K562 (cell line): ENCODE measurements around the gene TRIM32. TPM values are rescaled to one million over a fixed set of nuclear protein-coding genes. Genes with fewer than 3 reads are reported as not detected.

ENCODE experiments used
- ATAC-seq: fragments of 200-7000 bp; cut with Tn5 transposase; 3 replicates; pipeline ENCODE4 v1.9.1; 2020; ENCODE audit warnings: moderate library complexity
- BruUV-seq: library from RNA; stranded (reverse); fragments of 400-500 nt; replicated peaks from 2 replicates; lab custom pipeline; 2021; lab: Mats Ljungman, UMichigan
- CTCF ChIA-PET: fragments of 300-600 bp; formaldehyde crosslinking; extraction: SDS; loops from one replicate; lab custom pipeline; 2021; ENCODE audit warnings: low intra/inter-chr PET ratio; lab: Yijun Ruan, JAX
- POLR2A ChIA-PET: fragments of 300-600, 350-650 bp; sonication (Branson Sonifier 250); formaldehyde crosslinking; extraction: SDS; loops from one replicate; lab custom pipeline; 2021; ENCODE audit warnings: antibody characterized with exemption, inconsistent platforms; lab: Yijun Ruan, JAX
- DNase-seq, 4 experiments: peaks; one replicate each; pipeline versions ENCODE4 v3.0.0 to v3.0.0-alpha.2; 2011 to 2018; ENCODE audit warnings: low spot score in 3 of 4, mixed read lengths in 3 of 4; ENCODE audit errors: extremely low read depth in 1 of 4
- FAIRE-seq: peaks from 2 replicates; lab custom pipeline; 2011; peaks lifted over from hg19 to GRCh38; lab: Jason Lieb, UNC
- H2AFZ ChIP-seq: 2 replicates; pipeline ENCODE4 v1.6.0; 2011; ENCODE audit warnings: low read depth, low read length, control low read depth, inconsistent platforms
- H3K27ac ChIP-seq: fragments of 200-600 bp; 3 replicates; pipeline ENCODE4 v1.8.0; 2011; ENCODE audit warnings: low read depth, mild to moderate bottlenecking, control low read depth, inconsistent platforms, low read length, moderate library complexity, mixed read lengths; ENCODE audit errors: extremely low read depth
- H3K27me3 ChIP-seq, 2 experiments: fragments of 300-600 bp in 1 of 2; 2 replicates in 1 of 2; 3 replicates in 1 of 2; pipeline versions ENCODE4 v1.6.0 to v1.8.0; 2011; ENCODE audit warnings: inconsistent platforms in 2 of 2, low read length in 2 of 2, mild to moderate bottlenecking in 1 of 2, mixed read lengths in 1 of 2, moderate library complexity in 1 of 2; ENCODE audit not compliant: control insufficient read depth in 2 of 2, insufficient read depth in 2 of 2
- H3K36me3 ChIP-seq: fragments of 300-600 bp; 3 replicates; pipeline ENCODE4 v1.8.0; 2011; ENCODE audit warnings: mild to moderate bottlenecking, low read length, inconsistent platforms; ENCODE audit not compliant: control insufficient read depth, insufficient read depth
- H3K4me1 ChIP-seq, 2 experiments: fragments of 200-600 bp in 1 of 2; replicated peaks in 1 of 2; 2 replicates in 1 of 2; 3 replicates in 1 of 2; pipeline versions ENCODE4 v1.5.1 to v1.8.0; 2011; ENCODE audit warnings: inconsistent platforms in 2 of 2, low read length in 2 of 2, mild to moderate bottlenecking in 1 of 2, mixed read lengths in 1 of 2, moderate library complexity in 1 of 2; ENCODE audit not compliant: control insufficient read depth in 2 of 2, insufficient read depth in 2 of 2
- H3K4me2 ChIP-seq: 2 replicates; pipeline ENCODE4 v1.6.1; 2011; ENCODE audit warnings: low read length, control low read depth, inconsistent platforms, mixed read lengths; ENCODE audit not compliant: insufficient read depth
- H3K4me3 ChIP-seq: fragments of 200-600 bp; sonication (generic), shearing (Covaris generic); 2 replicates; pipeline ENCODE4 v1.5.1; 2016; ENCODE audit warnings: control low read depth, inconsistent platforms
- H3K79me2 ChIP-seq: fragments of 200-600 bp; 3 replicates; pipeline ENCODE4 v1.8.0; 2011; ENCODE audit warnings: low read length, inconsistent platforms; ENCODE audit not compliant: control insufficient read depth, insufficient read depth
- H3K9ac ChIP-seq, 2 experiments: 2 replicates each; pipeline versions ENCODE4 v1.6.0 to v1.6.1; 2011; ENCODE audit warnings: low read depth in 2 of 2, low read length in 2 of 2, control low read depth in 1 of 2, inconsistent platforms in 1 of 2, mild to moderate bottlenecking in 1 of 2, mixed read lengths in 1 of 2; ENCODE audit not compliant: insufficient read depth in 1 of 2
- H3K9me1 ChIP-seq: one replicate; pipeline ENCODE4 v1.6.0; 2011; ENCODE audit warnings: inconsistent platforms, mild to moderate bottlenecking, low read length, moderate library complexity; ENCODE audit not compliant: control insufficient read depth, insufficient read depth
- H3K9me3 ChIP-seq: replicated peaks from 2 replicates; pipeline ENCODE4 v1.5.1; 2011; ENCODE audit warnings: low read depth, low read length, inconsistent platforms; ENCODE audit not compliant: control insufficient read depth, insufficient read depth
- H4K20me1 ChIP-seq: replicated peaks from 2 replicates; pipeline ENCODE4 v1.6.1; 2011; ENCODE audit warnings: low read length, inconsistent platforms, mixed read lengths; ENCODE audit not compliant: control insufficient read depth, insufficient read depth
- CBFA2T2 ChIP-seq: fragments of 450-650 bp; conservative IDR thresholded peaks from 2 replicates; pipeline ENCODE4 v1.6.1; 2017; ENCODE audit warnings: mild to moderate bottlenecking
- CBFA2T3 ChIP-seq: fragments of 450-650 bp; IDR thresholded peaks from 2 replicates; pipeline ENCODE4 v1.6.1; 2017
- CTBP1 ChIP-seq: fragments of 450-650 bp; IDR thresholded peaks from 2 replicates; pipeline ENCODE4 v1.6.1; 2016; ENCODE audit warnings: borderline replicate concordance
- DPF2 ChIP-seq: fragments of 450-650 bp; IDR thresholded peaks from 2 replicates; pipeline ENCODE4 v1.6.1; 2016
- ESRRA ChIP-seq: fragments of 450-650 bp; IDR thresholded peaks from 2 replicates; pipeline ENCODE4 v1.6.1; 2014; ENCODE audit warnings: low read depth, mild to moderate bottlenecking, moderate library complexity, borderline replicate concordance
- MTA3 ChIP-seq: fragments of 450-650 bp; formaldehyde crosslinking; IDR thresholded peaks from 2 replicates; pipeline ENCODE4 v1.6.1; 2017; ENCODE audit warnings: mild to moderate bottlenecking, borderline replicate concordance
- RCOR1 ChIP-seq, 2 experiments: IDR thresholded peaks; 2 replicates each; pipeline ENCODE4 v1.6.1; 2012; ENCODE audit warnings: low read depth in 2 of 2, low read length in 2 of 2, borderline replicate concordance in 1 of 2, improper control_type of control experiment in 1 of 2
- SRSF9 ChIP-seq: fragments of 200-400 bp; formaldehyde crosslinking; IDR thresholded peaks from 2 replicates; pipeline ENCODE4 v1.6.1; 2017; ENCODE audit warnings: low read depth, low read length, borderline replicate concordance
- THAP12 ChIP-seq: fragments of 250-450 bp; sonication (Bioruptor Pico); IDR thresholded peaks from 2 replicates; pipeline ENCODE4 v1.9.0; 2021; ENCODE audit warnings: mild to moderate bottlenecking, inconsistent platforms
- VEZF1 ChIP-seq: fragments of 200-800 bp; sonication (Bioruptor generic); IDR thresholded peaks from 2 replicates; pipeline ENCODE4 v1.6.1; 2017; ENCODE audit warnings: missing genetic modification characterization, missing compliant biosample characterization
- XRCC4 ChIP-seq: IDR thresholded peaks from one replicate; pipeline ENCODE4 v1.6.1; 2011; ENCODE audit not compliant: insufficient read depth, insufficient read length; ENCODE audit errors: extremely low read depth
- ZBTB34 ChIP-seq: fragments of 250-450 bp; sonication (Bioruptor Pico); IDR thresholded peaks from 2 replicates; pipeline ENCODE4 v1.8.0; 2021; ENCODE audit warnings: mild to moderate bottlenecking, moderate library complexity
- ZKSCAN3 ChIP-seq: fragments of 250-450 bp; sonication (Bioruptor Pico); IDR thresholded peaks from 2 replicates; pipeline ENCODE4 v1.4.0; 2020
- ZNF174 ChIP-seq: fragments of 250-450 bp; sonication (Bioruptor Pico); IDR thresholded peaks from 2 replicates; pipeline ENCODE4 v1.4.0; 2020; ENCODE audit warnings: mild to moderate bottlenecking
- ZNF316 ChIP-seq: fragments of 450-650 bp; IDR thresholded peaks from 2 replicates; pipeline ENCODE4 v1.6.1; 2016
- ZNF57 ChIP-seq: fragments of 450-650 bp; formaldehyde crosslinking; IDR thresholded peaks from 2 replicates; pipeline ENCODE4 v1.4.0; 2020; ENCODE audit warnings: mild to moderate bottlenecking, moderate library complexity
- ZNF695 ChIP-seq: fragments of 450-650 bp; formaldehyde crosslinking; IDR thresholded peaks from 2 replicates; pipeline ENCODE4 v1.4.0; 2020; ENCODE audit warnings: mild to moderate bottlenecking, moderate library complexity
- WGBS: fragments of 100-300 bp; shearing (Covaris generic); methylation state at CpG from one replicate; pipeline ENCODE4 v1.1.6; 2016; ENCODE audit warnings: low coverage, mixed read lengths; ENCODE audit not compliant: insufficient coverage; ENCODE audit errors: missing lambda C conversion rate; 5-methylcytosine and 5-hydroxymethylcytosine counted together
- in situ Hi-C: fragments of 300-500 bp; cut with MboI; formaldehyde crosslinking; loops from 4 replicates; pipeline ENCODE4 v1.15.0; 2018; ENCODE audit warnings: inconsistent platforms, mixed read lengths
- intact Hi-C: fragments of 100-400 bp; cut with micrococcal nuclease; formaldehyde crosslinking; loops from 2 replicates; pipeline ENCODE4 v1.14.2; 2022
- polyA plus RNA-seq, 8 experiments: library from polyadenylated mRNA; depleted of rRNA in 4 of 8; stranded (reverse) in 5 of 8; unstranded in 3 of 8; fragments of >200 nt; fragmentation: Nextera tagmentation in 2 of 8; fragmentation: Illumina TruSeq in 1 of 8; extraction: Ambion mirVana in 2 of 8; extraction: Trizol in 1 of 8; gene quantifications; 2 replicates each; pipeline versions ENCODE4 v1.2.1 to v1.2.3, GENCODE V29; 2011 to 2014; ENCODE audit warnings: inconsistent platforms in 1 of 8, missing spikeins in 1 of 8
- total RNA-seq, 7 experiments: library from RNA; depleted of rRNA in 6 of 7; stranded (reverse); fragments of >200 nt in 6 of 7; fragmentation: Illumina TruSeq in 2 of 7; extraction: Trizol in 2 of 7; gene quantifications; 2 replicates each; pipeline versions ENCODE4 v1.2.1 to v1.2.3, GENCODE V29; 2011 to 2021; ENCODE audit warnings: low replicate concordance in 1 of 7
- TF ChIP-seq, protein P1 (sequence below): sonication (generic); formaldehyde crosslinking; IDR thresholded peaks from 2 replicates; pipeline ENCODE4 v1.8.0; 2022; ENCODE audit warnings: missing genetic modification reagents, mild to moderate bottlenecking, borderline replicate concordance

The TRIM32 gene
- total and polyA plus RNA-seq, 9 of the 15 experiments (the other 6 are each of a cell fraction or from before 2014, with no cell fraction given), result 3.5 to 9.4 (median 5.9) TPM

DNA sequence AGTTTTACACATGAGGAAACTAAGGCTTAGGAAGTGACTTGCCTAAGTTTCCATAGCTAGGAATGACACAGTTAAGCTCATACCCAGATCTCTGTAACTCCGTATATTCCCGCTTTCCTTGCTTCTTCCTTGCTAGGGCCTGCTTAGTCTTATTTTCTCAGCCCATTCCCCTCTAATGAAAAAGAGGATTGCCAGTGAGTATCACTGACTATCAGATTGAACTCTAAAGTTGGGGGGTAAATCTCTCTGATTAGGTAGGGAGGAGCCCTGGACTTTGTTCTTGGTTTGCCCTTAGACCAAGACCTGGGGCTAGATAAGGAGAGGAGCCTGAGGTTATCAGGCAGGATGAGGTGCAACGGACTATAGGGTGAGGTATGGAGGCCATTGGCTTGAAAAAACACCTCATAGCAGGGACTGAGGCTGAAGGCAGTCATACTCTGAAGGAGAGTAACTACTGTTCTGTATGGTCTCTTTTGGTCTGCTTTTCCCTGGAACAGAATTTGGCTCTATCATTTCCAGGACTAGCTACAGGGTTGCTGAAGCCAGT, 2.5 kb downstream of the TRIM32 start:
- intact Hi-C loops, result no loop called here
- POLR2A ChIA-PET, result interaction anchor here (0.6 kb wide), 1 partner anchor 181 kb away, joined by 3 read pairs; no protein-coding TSS in a partner anchor
- TF ChIP-seq CBFA2T3 (peak; percentile 59), ZNF316 (no peak), ZNF695 (CRISPR knock-in tag) (no peak), ESRRA (0 out of 2 replicates have a peak, but pooled peaks have one; percentile 16), ZNF174 (CRISPR knock-in tag) (no peak), VEZF1 (CRISPR knock-in tag) (no peak), THAP12 (no peak), SRSF9 (no peak), XRCC4 (no peak), DPF2 (no peak), RCOR1 (IDR thresholded peaks at IDR 0.05; ENCODE audit: borderline replicate concordance in 1 of 2, low read depth in 2 of 2, low read length in 2 of 2) (peak in 1 of 2 experiments; percentile 70; a peak in 2 of 4 replicates), ZBTB34 (CRISPR knock-in tag) (no peak), MTA3 (no peak), ZKSCAN3 (CRISPR knock-in tag) (no peak), CTBP1 (peak; percentile 21; the same call in 1 of the 2 replicates), ZNF57 (CRISPR knock-in tag) (no peak), CBFA2T2 (0 out of 2 replicates have a peak, but pooled peaks have one; percentile 8)
- TF ChIP-seq, protein P1, sequence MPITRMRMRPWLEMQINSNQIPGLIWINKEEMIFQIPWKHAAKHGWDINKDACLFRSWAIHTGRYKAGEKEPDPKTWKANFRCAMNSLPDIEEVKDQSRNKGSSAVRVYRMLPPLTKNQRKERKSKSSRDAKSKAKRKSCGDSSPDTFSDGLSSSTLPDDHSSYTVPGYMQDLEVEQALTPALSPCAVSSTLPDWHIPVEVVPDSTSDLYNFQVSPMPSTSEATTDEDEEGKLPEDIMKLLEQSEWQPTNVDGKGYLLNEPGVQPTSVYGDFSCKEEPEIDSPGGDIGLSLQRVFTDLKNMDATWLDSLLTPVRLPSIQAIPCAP, result no peak

More for the DNA sequence above, 2.5 kb downstream of the TRIM32 start:
- peaks cover 16 to 30% of the 10 kb centered on the region in 2 experiments; a peak in 4 of 5 replicates for H3K4me1 ChIP-seq
- peaks cover 9% of the 10 kb centered on the region; the same call in 2 of the 3 replicates for H3K79me2 ChIP-seq
- WGBS, result 50% methylated on average over 3 of the region's 3 CpGs
- no peak overlapping the region for H3K27ac ChIP-seq
- BruUV-seq, result no TSS peak
- no peak overlapping the region for H2AFZ ChIP-seq
- no peaks in the 10 kb centered on the region for H3K27me3 ChIP-seq
- DNase-seq, result peak; percentile 29 to 50 (median 34)
- CTCF ChIA-PET, result no interaction called here
- no peaks in the 10 kb centered on the region for H3K9me3 ChIP-seq
- in situ Hi-C loops, result no loop called here
- no peaks in the 10 kb centered on the region for H4K20me1 ChIP-seq
- no peak overlapping the region for H3K9ac ChIP-seq
- H3K9me1 ChIP-seq, result no peaks in the 10 kb centered on the region
- peak; percentile 17 for ATAC-seq
- no peaks in the 10 kb centered on the region for H3K36me3 ChIP-seq
- no peak for FAIRE-seq
- no peak overlapping the region; the same call in 1 of the 2 replicates for H3K4me2 ChIP-seq
- no peak overlapping the region for H3K4me3 ChIP-seq
